NOMO-1 (cell line): ENCODE results near the gene CORO6.
"Not testable (repeated sequence)": the region's sequence is repeated elsewhere in the genome, so short reads cannot be mapped to it uniquely, and the experiment has no call there.

Experiments
- DNase-seq, 2 experiments: peaks; one replicate each; lab custom pipeline; 2025; ENCODE audit not compliant: unreplicated experiment in 2 of 2; lab: John Stamatoyannopoulos, UW

The CORO6 gene

GRCh38 chr17:29622337-29623282, at the start of gene CORO6:
Gene CORO6 (minus strand): TSS chr17:29622912. CDS start chr17:29621421, 1,491 bp downstream.
- peak; percentile 24 to 25 for DNase-seq

DNA sequence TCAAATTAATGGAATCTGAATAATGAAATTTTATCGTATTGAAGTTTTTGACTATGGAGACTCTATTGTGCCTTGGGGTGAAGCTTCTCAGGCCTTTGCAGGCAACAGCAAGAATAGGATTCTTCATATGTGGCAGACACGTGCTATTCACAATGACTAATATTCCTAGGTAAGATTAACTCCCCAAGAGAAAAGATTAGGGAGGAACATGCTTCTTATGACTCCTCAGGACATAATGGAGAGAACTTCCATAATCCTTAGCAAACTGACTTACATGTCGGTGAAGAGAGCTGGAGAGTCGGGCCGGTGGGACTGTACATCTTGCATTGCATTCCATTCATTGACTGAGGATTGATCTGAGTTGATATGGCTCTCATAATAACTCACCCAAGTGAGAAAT, 48.9 kb upstream of the CORO6 start:
- no peak for DNase-seq

DNA sequence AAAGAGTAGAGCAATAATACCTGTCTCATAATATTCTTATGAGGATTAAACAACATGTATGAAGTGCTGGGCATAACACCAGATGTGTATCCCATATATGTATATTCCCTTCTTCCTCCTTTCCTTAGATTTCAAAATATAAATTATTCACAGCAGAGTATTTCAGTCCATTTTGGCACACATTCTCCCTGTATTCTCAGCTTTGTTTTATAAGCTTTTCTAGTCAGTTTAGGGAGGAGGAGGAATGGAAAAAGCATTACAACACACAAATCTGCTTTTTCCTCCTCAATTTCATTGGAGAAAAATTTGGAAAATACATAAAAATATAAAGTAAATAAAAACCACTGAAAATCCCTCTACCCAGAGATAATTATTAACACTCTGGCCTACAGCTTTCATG, 46.6 kb upstream of the CORO6 start:
- DNase-seq, result no peak

DNA sequence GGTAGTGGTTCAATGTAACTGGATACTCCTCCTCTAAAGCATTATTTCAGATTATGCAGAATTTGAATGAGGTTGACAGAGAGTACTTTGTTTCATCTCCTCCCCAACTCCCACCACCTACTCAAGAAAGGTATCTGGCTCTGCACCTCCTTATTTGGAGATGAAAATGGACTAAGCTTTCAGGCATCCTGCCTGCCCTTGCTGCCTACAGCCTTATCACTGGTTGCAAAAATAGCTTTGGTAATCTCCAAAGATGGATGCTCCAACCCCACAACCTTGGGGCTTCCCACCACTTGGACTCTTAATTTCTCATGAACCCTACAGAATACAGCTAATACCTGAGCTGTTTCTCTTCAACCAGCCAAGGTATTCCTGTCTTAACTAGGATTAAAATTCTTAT, 45.3 kb upstream of the CORO6 start:
- DNase-seq, result no peak

DNA sequence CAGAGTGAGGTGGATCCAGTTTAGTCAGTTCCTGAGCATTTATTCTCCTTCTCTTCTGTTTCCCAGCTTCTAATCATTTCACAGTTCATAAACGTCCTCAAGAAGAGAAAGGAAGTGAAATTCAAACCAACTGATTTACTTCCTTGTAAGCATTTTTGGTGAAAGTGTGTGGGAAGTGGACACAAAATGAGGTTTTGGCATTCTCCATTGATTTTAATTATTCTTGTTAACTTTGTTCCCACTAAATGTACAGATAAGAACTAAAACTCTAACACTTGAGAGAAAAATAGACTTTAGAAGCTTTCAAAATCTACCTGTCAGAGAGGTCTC, 42.7 kb upstream of the CORO6 start:
- DNase-seq, result peak; percentile 21 to 68

- DNase-seq, result no peak
These were observed 42.2 kb upstream of the CORO6 start for GRCh38 chr17:29664743-29665480.

DNA sequence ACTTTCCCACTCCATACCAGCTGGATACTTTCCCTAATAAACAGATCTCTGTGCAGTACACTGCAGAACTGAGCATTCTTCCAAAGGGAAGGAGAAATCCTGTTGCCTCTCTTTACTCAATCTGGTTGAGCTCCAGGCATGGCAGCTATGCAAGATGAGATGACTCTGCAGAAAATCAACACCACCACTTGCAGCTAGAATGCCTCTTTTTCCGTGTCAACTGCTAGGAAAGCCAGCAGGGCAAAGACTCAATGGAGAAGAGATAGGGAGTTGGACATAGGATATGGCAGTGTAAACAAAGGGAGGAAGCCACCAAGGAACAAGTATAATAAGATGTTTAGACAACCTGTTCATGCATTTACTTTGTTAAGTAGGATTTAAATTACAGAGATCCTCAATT, 40.4 kb upstream of the CORO6 start:
- no peak for DNase-seq

DNA sequence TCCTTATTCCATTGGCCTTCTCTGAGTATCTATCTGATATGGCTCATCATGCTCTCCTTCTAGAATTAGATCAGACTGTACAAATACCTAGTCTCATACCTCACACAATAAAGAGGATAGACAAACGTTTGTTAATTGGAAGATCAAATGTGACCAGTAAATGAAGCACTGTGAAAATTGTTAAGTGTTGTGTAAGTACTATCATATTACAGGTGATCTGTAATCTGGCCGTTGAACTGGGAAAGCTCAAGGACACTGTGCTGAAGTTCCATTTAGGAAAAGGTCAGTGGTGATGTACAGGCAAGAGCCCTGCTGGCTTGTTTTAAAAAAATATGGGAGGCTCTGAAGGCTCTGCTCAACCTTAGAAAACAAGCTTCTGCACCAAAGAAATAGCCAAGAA, 38.5 kb upstream of the CORO6 start:
- no peak for DNase-seq

DNA sequence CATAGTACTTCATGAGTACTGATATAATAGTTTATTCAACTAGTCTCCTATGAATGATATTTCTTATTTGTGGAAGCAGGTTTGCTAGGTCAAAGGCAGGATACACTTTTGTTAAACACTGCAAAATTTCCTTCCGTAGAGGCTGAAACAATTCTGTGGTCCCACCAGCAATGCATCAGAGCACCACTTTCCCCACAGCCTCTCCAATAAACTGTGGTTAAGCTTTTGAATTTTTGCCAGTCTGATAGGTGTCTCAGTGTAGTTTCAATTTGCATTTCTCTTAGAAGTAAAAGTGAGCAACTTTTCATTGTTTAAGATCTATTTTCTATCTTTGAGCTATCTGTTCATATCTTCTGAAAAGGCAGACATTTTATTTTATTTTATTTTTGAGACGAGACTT, 36.4 kb upstream of the CORO6 start:
- DNase-seq, result no peak

GRCh38 chr17:29655323-29655722, 32.6 kb upstream of the CORO6 start:
- DNase-seq, result no peak

GRCh38 chr17:29653995-29654714, 31.4 kb upstream of the CORO6 start:
- DNase-seq, result no peak

GRCh38 chr17:29652976-29653375, 30.3 kb upstream of the CORO6 start:
- no peak for DNase-seq

- not testable (repeated sequence) for DNase-seq
These were observed 29.2 kb upstream of the CORO6 start for GRCh38 chr17:29651913-29652312.

DNA sequence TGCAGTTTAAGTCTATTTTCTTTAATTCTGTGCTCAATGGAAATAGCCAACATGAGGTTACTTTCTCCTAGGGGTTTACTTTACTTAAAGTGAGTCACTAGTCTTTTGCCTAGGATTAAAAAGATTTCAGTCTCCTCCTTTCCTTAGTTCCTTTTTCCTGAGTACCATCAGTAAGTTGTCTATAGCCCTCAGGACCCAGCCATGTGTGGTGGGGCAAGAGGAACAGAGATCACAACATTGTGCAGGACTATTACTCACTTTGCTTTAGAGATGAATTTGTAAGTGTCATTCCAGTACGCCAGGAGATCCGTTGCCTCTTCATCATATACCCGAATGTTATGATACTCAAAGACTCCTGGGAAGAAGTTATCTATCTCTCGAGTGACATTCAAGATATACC, 27.7 kb upstream of the CORO6 start:
- no peak for DNase-seq

- no peak for DNase-seq
These were observed 26.6 kb upstream of the CORO6 start for GRCh38 chr17:29649359-29649758.

- no peak for DNase-seq
These were observed 25.3 kb upstream of the CORO6 start for GRCh38 chr17:29648005-29648404.

GRCh38 chr17:29645515-29646051, 22.9 kb upstream of the CORO6 start:
- DNase-seq, result no peak

- no peak for DNase-seq
These were observed 21.1 kb upstream of the CORO6 start for GRCh38 chr17:29643817-29644160.

DNA sequence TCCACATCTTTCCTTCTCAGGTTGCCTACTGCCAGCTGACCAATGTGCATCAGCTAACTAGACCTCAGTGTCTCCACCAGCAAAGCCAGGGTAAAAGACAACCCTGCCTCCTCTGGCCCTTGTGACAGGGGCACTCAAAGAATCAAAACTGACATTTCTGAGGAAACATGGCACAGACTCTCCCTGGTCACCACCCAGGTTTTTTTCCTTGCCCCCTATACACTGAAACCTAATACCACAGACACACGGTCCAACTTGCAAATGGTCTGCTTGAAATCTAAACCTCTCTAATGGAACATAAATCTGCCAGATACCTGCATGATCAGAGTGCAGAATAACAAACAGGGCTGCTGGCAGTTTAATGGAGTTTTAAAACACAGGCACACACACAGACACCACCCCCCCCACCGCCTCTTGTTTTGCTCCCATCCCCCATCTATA, 19.5 kb upstream of the CORO6 start:
- DNase-seq, result no peak

DNA sequence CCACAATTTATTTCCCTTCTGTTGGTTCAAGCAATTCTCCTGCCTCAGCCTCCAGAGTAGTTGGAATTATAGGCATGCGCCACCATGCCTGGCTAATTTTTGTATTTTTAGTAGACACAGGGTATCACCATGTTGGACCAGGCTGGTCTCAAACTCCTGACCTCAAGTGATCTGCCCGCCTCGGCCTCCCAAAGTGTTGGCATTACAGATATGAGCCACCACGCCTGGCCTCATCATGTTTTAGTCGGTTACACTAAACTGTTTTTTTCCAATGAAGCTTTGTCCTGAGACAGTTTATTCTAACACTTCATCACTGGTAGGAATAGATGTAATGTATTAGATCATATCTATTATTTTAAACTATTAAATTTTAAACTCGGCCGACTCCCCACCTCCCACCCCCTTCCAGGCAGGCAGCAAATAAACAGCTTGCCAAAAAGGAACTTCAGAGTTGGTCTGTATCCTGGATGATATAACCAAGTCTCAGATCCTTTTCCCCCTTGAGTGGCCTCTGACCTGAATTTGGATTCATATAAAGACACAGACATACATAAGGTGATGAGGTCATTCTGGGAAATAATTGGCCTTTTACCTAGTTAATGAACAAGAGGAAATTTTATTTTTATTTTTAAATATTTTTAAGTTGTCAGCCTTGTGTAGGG, 18.4 kb upstream of the CORO6 start:
- no peak for DNase-seq

DNA sequence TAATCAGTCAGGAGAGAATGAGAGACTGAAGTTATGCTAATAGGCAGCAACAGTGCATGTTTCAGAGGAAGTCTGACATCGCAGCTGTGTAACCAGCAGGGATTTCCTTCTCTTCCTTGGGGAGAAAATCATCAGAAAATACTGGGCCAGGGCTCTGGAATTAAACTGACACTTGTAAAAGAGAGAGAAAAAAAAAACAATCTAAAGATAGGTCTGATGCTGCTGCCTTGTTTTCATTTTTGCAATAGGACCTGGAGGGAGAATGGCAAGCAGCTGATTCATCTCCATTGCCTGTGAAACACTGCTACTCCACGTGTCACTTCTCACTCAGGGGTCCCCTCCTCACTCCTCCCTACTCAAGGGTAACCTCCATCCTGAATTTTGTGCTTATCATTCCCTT, 17.7 kb upstream of the CORO6 start:
- DNase-seq, result no peak
